Measurements from ENCODE around the gene EID3.

DNA sequence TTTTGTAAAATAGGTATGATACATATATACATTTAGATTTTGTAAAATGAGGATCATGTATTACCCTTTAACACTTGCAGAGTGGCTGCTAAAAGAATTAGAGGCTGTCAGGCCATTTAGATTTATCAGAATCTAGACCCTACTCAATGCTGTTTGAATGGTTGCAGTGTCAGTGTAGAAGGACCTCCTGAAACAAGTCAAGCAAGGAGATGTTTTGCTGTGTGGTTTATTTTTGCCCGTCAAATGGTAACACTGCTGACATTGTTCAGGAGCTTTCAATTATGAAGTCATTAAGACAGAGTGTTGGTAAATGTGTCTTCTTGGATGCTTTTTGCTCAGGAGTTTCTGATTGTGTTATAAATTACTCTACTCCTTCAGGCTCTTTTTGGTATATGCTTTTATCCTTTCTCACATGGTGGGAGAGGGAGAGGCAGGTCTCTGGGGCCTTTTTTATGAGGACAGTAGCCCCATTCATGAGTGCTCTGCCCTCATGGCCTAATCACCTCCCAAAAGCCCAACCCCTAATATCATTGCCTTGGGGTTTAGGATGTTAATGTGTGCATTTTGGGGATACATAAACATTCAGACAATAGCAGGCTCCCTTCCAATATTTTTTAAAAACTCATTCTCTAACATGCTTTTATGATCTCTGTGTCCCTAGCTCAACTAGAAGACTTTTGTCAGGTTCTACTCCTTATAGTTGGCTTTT, 16.5 kb downstream of the EID3 start:
- TF ChIP-seq, protein P1, sequence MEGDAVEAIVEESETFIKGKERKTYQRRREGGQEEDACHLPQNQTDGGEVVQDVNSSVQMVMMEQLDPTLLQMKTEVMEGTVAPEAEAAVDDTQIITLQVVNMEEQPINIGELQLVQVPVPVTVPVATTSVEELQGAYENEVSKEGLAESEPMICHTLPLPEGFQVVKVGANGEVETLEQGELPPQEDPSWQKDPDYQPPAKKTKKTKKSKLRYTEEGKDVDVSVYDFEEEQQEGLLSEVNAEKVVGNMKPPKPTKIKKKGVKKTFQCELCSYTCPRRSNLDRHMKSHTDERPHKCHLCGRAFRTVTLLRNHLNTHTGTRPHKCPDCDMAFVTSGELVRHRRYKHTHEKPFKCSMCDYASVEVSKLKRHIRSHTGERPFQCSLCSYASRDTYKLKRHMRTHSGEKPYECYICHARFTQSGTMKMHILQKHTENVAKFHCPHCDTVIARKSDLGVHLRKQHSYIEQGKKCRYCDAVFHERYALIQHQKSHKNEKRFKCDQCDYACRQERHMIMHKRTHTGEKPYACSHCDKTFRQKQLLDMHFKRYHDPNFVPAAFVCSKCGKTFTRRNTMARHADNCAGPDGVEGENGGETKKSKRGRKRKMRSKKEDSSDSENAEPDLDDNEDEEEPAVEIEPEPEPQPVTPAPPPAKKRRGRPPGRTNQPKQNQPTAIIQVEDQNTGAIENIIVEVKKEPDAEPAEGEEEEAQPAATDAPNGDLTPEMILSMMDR (IDR thresholded peaks at IDR 0.05), result no peak
- TF ChIP-seq POLR2A (IDR thresholded peaks at IDR 0.05), result no peak
